ENCODE measurements around the gene PPIP5K1. TPM values are rescaled to one million over a fixed set of nuclear protein-coding genes. Genes with fewer than 3 reads are reported as not detected.

Gene PPIP5K1
- polyA plus RNA-seq, 1 experiment, result 19.3 TPM

GRCh38 chr15:43526261-43526930 is 63.6 kb downstream of the PPIP5K1 start:
- no peak overlapping the region for H3K27ac ChIP-seq (ENCODE audit: low read depth, low read length)
- CTCF ChIA-PET, result no interaction called here
- no peak for DNase-seq (ENCODE audit: low read depth, low spot score)
- H3K27me3 ChIP-seq (ENCODE audit: control insufficient read depth, insufficient read depth, low read length), result no peaks in the 10 kb centered on the region
- POLR2A ChIA-PET, result no interaction called here
- no peak for TF ChIP-seq CTCF (IDR thresholded peaks at IDR 0.05; ENCODE audit: low read depth, low read length)
- no peaks in the 10 kb centered on the region for H3K9me3 ChIP-seq (ENCODE audit: control insufficient read depth, insufficient read depth, low read length)
- H3K4me3 ChIP-seq (ENCODE audit: low read depth, low read length), result no peak overlapping the region

GRCh38 chr15:43525131-43525530 is 64.9 kb downstream of the PPIP5K1 start:
- ChIA-PET POLR2A (no interaction called here), CTCF (no interaction called here)
- no peak for DNase-seq (ENCODE audit: low read depth, low spot score)
- Histone ChIP-seq H3K4me3 (ENCODE audit: low read depth, low read length) (no peak overlapping the region), H3K9me3 (ENCODE audit: control insufficient read depth, insufficient read depth, low read length) (no peaks in the 10 kb centered on the region), H3K27ac (ENCODE audit: low read depth, low read length) (no peak overlapping the region), H3K27me3 (ENCODE audit: control insufficient read depth, insufficient read depth, low read length) (no peaks in the 10 kb centered on the region)
- no peak for TF ChIP-seq CTCF (IDR thresholded peaks at IDR 0.05; ENCODE audit: low read depth, low read length)

- Histone ChIP-seq H3K27ac (ENCODE audit: low read depth, low read length) (no peak overlapping the region), H3K27me3 (ENCODE audit: control insufficient read depth, insufficient read depth, low read length) (no peaks in the 10 kb centered on the region), H3K4me3 (ENCODE audit: low read depth, low read length) (no peak overlapping the region), H3K9me3 (ENCODE audit: control insufficient read depth, insufficient read depth, low read length) (no peaks in the 10 kb centered on the region)
- ChIA-PET CTCF (no interaction called here), POLR2A (no interaction called here)
- DNase-seq (ENCODE audit: low read depth, low spot score), result no peak
- no peak for TF ChIP-seq CTCF (IDR thresholded peaks at IDR 0.05; ENCODE audit: low read depth, low read length)
Measured at GRCh38 chr15:43524254-43524845, 65.7 kb downstream of the PPIP5K1 start.

GRCh38 chr15:43523646-43524045 is 66.4 kb downstream of the PPIP5K1 start:
- no peak overlapping the region for H3K27ac ChIP-seq (ENCODE audit: low read depth, low read length)
- ChIA-PET POLR2A (no interaction called here), CTCF (no interaction called here)
- no peak for TF ChIP-seq CTCF (IDR thresholded peaks at IDR 0.05; ENCODE audit: low read depth, low read length)
- H3K27me3 ChIP-seq (ENCODE audit: control insufficient read depth, insufficient read depth, low read length), result no peaks in the 10 kb centered on the region
- H3K4me3 ChIP-seq (ENCODE audit: low read depth, low read length), result no peak overlapping the region
- no peaks in the 10 kb centered on the region for H3K9me3 ChIP-seq (ENCODE audit: control insufficient read depth, insufficient read depth, low read length)
- no peak for DNase-seq (ENCODE audit: low read depth, low spot score)

GRCh38 chr15:43522247-43522646 is 67.8 kb downstream of the PPIP5K1 start:
- DNase-seq (ENCODE audit: low read depth, low spot score), result no peak
- POLR2A ChIA-PET, result no interaction called here
- H3K27me3 ChIP-seq (ENCODE audit: control insufficient read depth, insufficient read depth, low read length), result no peaks in the 10 kb centered on the region
- H3K27ac ChIP-seq (ENCODE audit: low read depth, low read length), result no peak overlapping the region
- TF ChIP-seq CTCF (IDR thresholded peaks at IDR 0.05; ENCODE audit: low read depth, low read length), result no peak
- CTCF ChIA-PET, result interaction anchor here (0.7 to 1.0 kb wide), 3 partner anchors 8 to 12 kb away, joined by 3 to 4 read pairs (median 4); no protein-coding TSS in a partner anchor
- no peaks in the 10 kb centered on the region for H3K9me3 ChIP-seq (ENCODE audit: control insufficient read depth, insufficient read depth, low read length)
- no peak overlapping the region for H3K4me3 ChIP-seq (ENCODE audit: low read depth, low read length)
